ENCODE data around the gene ORMDL2.

Gene ORMDL2, protein sequence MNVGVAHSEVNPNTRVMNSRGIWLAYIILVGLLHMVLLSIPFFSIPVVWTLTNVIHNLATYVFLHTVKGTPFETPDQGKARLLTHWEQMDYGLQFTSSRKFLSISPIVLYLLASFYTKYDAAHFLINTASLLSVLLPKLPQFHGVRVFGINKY

DNA sequence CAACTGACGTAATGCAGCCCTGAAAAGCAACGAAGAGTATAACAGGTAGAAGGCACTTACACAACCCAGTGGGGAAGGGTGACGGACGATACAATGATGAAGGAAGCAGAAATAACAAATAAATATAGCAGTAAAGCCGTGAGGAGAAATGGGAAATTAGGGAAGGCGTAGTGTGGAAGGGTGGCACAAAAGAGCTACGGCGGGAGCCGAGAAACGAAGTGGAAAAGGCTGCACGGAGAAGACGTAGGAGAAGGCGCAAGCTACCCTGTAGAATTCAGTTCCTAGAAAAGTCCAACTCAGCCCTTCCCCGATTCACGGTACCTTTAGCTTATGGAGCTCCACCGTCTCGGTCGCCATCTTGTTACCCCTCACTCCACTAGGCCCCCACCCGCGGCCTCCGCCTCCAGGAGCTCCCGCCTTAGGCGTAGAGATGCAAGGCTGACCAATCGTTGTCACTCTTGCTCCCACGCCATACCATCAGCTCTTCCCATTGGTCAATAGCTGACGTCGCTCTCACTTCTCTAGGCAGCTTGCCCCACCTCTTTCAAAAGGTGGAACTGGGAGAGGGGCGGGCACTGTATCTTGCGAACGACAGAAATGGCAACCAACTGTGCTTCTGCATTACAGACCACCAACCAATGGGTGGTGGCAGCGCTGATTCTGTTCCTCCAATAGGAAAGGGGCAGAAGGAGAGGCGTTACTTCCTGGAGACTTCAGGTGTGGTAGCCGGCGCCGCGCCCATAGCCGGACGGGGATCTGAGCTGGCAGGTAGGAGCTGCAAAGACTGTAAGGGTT lies at the start of gene ORMDL2, which contains the start of gene SARNP:
Gene ORMDL2 (plus strand): TSS at position 697 of the 795 bp plus-strand sequence. CDS start 959 bp downstream, outside the sequence.
Gene SARNP (minus strand): TSS at position 380 of the 795 bp plus-strand sequence. CDS start 23 bp downstream, at position 357.
- peak; percentile 99 for DNase-seq

DNA sequence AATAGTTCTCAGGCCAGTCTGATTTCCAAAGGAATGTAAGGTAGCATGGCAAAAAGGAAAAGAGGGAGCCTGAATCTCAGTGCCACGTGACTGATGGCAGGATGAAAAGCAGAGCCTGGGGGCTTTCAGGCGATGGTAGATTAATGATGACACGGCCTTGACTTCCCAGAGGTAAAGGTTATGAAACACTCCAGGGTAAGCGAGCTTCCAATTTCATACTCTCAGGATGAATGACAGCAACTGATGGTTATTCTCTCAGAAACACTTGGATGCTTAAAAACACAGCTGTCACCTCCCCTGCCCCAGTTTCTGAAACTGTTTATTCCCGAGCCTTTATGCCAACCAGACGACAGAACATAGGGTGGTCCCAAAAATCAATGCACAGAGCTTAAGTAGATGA lies 46.1 kb upstream of the ORMDL2 start:
- no peak for DNase-seq

DNA sequence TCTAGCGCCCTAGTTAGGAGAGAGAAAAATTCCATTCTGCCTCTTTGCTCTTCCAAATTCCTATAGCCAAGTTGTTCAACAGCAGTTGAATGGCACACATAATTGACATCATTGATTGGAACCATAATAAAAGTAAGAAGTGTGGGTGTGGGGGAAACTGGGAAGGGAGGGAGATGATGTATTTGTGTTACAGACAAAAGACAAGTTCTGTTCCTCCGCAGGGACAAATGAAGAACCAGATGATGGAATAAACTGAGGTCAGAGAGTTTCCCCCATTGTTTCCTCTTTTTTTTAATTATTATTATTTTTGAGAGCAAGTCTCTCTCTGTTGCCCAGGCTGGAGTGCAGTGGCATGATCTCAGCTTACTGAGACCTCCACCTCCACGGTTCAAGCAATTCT lies 40.0 kb upstream of the ORMDL2 start:
- no peak for DNase-seq

GRCh38 chr12:55780685-55781084 lies 37.2 kb upstream of the ORMDL2 start:
- DNase-seq, result no peak

GRCh38 chr12:55788546-55788945 lies 29.3 kb upstream of the ORMDL2 start:
- no peak for DNase-seq

GRCh38 chr12:55789171-55789570 lies 28.7 kb upstream of the ORMDL2 start:
- no peak for DNase-seq

DNA sequence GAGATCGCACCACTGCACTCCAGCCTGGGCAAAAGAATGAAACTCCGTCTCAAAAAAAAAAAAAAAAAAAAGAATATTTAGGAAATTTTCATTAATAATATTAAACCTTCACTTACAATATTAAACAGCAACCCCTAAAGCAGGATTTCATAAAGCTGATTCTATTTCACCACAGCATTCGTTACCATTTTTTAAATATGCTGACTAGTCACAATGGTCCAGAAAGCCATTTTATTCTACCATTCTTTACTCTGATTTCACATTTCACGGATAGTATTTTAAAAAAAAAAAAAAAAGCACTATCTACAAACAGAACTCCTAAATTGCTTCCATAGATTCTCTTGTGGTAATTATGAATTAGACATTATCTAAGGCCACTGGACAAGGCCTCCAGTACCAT lies 27.9 kb upstream of the ORMDL2 start:
- DNase-seq, result no peak

GRCh38 chr12:55795950-55796349 lies 21.9 kb upstream of the ORMDL2 start:
- DNase-seq, result no peak

DNA sequence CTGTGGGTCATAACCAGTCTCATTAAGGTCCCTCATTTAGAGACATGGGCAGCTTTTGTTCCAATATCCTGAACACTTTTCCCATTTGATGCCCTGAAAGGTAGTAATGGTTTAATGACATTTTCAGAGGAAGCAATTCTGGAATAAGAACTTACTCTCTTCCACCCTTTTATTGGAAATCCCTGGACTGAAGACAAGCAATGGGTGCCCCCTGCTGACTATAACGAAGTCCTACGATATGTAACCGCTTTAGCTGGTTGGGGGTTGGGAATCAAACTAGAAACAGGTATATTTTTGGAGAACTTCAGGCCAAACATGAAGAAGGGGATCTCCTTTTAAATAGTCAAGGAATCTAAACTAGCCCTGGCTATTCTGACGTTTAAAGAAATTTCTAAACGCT lies 20.8 kb upstream of the ORMDL2 start:
- peak; percentile 16 to 37 for DNase-seq

- DNase-seq, result no peak
Observed at GRCh38 chr12:55797550-55797949, 20.3 kb upstream of the ORMDL2 start.

DNA sequence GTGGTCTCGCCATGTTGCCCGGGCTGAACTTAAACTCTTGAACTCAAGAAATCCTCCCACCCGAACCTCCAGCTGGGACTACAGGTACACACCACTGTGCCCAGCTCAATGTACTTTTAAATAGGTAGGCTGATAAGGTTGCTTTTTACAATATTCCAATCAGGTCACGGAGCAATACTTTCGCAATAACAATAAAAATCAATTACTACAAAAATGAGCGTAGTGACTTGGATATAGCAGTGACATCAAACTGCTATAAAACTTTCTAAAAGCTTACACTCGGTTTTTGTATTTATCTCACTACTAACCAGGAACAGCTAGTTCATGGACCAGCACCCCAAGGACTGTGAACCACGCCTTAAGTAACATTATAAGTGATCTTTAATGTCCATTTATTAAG lies 10.9 kb upstream of the ORMDL2 start:
- DNase-seq, result no peak

DNA sequence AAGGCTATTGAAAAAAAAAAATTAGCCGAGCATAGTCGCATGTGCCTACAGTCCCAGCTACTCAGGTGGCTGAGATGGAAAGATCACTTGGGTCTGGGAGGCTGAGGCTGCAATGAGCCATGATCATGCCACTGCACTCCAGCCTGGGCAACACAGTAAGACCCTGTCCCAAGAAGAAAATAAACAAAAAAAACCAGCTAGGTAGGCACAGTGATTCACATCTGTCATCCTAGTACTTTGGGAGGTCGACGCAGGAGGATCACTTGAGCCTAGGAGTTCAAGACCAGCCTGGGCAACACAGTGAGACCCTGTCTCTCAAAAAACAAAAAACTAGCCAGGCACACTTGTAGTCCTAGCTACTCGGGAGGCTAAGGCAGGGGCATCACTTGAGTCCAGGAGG lies 8.6 kb upstream of the ORMDL2 start:
- DNase-seq, result no peak

DNA sequence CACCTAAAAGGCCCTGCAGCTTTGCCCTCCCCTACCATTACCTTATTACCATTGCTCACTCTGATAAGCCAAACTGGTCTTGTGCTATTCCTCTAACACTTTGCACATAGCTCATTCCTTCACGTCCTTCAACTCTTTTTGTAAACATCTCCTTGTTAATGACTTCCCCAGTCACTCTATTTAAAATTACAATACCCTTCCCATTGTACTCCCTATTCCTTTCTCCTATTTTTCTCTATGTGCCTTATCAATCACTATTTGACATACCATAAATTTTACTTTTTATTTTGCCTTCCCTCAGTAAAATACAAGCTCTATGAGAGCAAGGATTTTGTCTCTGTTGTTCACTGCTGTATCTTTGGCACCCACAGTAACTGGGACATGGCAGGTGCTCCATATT lies 5.8 kb upstream of the ORMDL2 start:
- no peak for DNase-seq

DNA sequence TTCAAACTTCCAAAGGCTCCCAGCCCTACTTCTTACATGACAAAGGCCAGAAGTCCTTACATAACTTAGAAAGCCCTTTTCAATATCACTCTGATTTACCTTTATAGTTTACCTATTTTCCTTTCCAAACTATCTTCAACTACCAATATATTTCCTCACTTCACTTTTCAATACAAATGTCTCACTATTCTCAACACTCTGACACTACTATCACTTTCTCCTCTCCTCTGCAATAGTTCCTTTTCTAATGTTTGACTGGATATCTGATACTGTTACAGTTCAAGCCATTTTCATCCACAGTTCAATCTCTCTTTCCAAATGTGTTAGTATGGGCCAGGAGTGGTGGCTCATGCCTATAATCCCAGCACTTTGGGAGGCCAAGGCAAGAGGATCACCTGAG lies 3.6 kb upstream of the ORMDL2 start:
- no peak for DNase-seq

GRCh38 chr12:55815473-55815872 lies 2.4 kb upstream of the ORMDL2 start:
- no peak for DNase-seq

DNA sequence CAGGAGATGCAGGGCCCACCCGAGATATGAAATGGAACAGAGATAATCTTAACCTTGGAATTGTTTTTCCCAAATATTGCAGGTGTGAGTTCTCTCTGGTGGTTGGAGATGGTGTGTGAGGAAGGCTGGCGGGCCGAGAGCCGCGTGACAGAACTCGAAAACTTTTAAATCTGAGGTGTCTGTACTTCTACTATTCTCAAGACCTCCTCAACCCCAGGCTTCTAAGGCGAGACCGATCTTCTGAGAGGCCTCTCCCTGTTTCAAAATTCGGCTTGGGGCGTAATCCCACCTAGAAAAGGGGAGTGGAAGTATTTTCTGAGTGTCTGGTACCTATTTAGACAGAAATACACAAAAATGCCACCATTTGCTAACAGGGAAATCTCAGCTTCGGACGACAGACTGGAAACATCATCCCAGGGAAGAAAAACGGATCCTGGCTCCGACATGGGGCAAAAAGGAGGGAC lies 928 bp upstream of the ORMDL2 start:
- DNase-seq, result peak in 1 of 2 experiments; percentile 3

DNA sequence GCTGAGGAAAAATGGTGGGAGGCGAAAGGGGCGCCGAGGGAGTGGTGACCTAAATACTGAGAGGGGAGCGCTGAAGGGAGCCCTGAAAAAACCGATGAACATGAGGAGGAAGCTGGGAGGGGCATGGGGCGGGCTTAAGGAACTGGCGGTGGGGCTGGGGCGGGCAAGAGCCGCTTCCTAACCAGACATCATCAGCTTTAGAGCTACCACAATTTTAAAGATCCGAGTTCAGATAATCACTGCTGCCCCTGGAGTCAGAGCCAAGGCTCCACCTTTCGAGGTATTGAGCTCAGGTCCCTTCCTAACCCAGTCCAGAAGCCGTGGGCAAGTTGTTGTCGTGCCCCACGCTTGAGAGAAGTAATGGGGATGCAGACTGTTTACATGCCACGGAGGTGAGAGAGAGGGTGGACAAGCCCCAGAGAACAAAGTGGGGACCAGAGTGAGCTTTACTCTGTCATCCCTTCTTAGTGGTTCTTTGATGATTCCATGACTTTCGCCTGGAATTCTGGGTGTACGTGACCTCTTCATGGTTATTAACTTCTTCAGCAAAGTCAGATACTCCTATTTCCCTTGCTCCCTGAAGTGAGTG lies 393 bp downstream of the ORMDL2 start:
- DNase-seq, result peak in 1 of 2 experiments; percentile 65

- DNase-seq, result no peak
Observed at GRCh38 chr12:55818886-55819285, 1.0 kb downstream of the ORMDL2 start.

DNA sequence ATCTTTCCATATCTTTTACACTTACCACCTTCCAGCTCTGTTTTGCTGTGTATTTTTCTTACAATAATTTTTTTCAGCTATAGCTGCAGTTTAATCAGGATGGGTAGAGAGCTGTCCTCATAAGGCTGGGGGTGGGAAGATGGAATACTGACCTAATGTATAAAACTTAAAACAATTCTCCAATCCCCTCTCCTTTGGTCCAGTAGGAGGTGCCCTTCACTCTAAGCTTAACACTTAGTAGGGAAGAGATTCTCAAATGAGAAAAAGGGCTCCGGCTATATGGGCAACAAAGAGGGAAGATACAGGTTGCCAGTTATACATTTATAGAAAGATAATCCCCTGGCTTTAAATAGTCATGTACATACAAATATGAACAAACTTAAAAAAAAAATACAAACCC lies 2.8 kb downstream of the ORMDL2 start:
- no peak for DNase-seq

DNA sequence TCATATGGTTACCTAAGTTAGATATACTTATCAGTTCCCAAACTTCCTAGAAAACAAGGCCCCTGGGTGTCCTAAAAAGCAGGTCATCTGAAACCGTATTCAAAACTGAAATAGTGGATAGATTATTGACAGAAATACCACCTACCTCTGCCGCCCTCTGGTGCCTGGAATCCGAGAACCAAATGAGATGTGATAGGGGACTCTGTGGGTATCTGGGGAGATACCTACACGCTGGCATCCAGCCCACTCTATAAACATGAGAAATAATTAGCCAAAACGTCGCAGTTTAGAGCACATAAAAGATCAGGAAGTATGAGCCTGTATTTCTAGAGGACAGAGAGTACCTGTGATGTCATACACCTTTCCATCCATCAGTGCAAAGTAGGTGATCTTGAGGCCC lies 4.4 kb downstream of the ORMDL2 start:
- DNase-seq, result no peak

- DNase-seq, result no peak
Observed at GRCh38 chr12:55823419-55823818, 5.6 kb downstream of the ORMDL2 start.

- no peak for DNase-seq
Observed at GRCh38 chr12:55824726-55825125, 6.9 kb downstream of the ORMDL2 start.

- DNase-seq, result no peak
Observed at GRCh38 chr12:55827806-55828205, 10.0 kb downstream of the ORMDL2 start.

GRCh38 chr12:55828357-55828756 lies 10.5 kb downstream of the ORMDL2 start:
- no peak for DNase-seq
